HepG2 (cell line): Measurements from ENCODE around the gene PPP4R2. TPM values are rescaled to one million over a fixed set of nuclear protein-coding genes. Genes with fewer than 3 reads are reported as not detected.
A peak's percentile ranks its signal among the peaks of the same experiment; 100 is the strongest.

Experiments used
- ATAC-seq: fragments of 200-7000 bp; cut with Tn5 transposase; 3 replicates; pipeline ENCODE4 v1.9.1; 2020; ENCODE audit warnings: mild to moderate bottlenecking, moderate library complexity
- BruUV-seq: library from RNA; stranded (reverse); fragments of 400-500 nt; replicated peaks from 2 replicates; lab custom pipeline; 2021; lab: Mats Ljungman, UMichigan
- CTCF ChIA-PET: fragments of 300-600 bp; formaldehyde crosslinking; extraction: SDS; loops from one replicate; lab custom pipeline; 2021; ENCODE audit warnings: low total read pairs, inconsistent platforms, low intra/inter-chr PET ratio; lab: Yijun Ruan, JAX
- POLR2A ChIA-PET: fragments of 350-600 bp; sonication (Branson Sonifier 250); formaldehyde crosslinking; loops from one replicate; lab custom pipeline; 2020; ENCODE audit warnings: antibody characterized with exemption, inconsistent platforms; lab: Yijun Ruan, JAX
- DNase-seq: peaks from one replicate; pipeline ENCODE4 v3.0.0-alpha.2; 2015; ENCODE audit warnings: low spot score
- FAIRE-seq: peaks from 3 replicates; lab custom pipeline; 2011; peaks lifted over from hg19 to GRCh38; lab: Jason Lieb, UNC
- H2AFZ ChIP-seq: one replicate; pipeline ENCODE4 v1.6.1; 2011; ENCODE audit warnings: low read length, inconsistent platforms
- H3K27ac ChIP-seq: fragments of 300-600 bp; 3 replicates; pipeline ENCODE4 v1.8.0; 2011; ENCODE audit warnings: mixed run types, mild to moderate bottlenecking, mixed read lengths, low read length, inconsistent platforms; ENCODE audit not compliant: insufficient read depth; ENCODE audit errors: extremely low read length
- H3K27me3 ChIP-seq, 2 experiments: fragments of 200-600 bp in 1 of 2; 2 replicates in 1 of 2; 3 replicates in 1 of 2; pipeline versions ENCODE4 v1.6.0 to v1.8.0; 2011; ENCODE audit warnings: low read length in 2 of 2, mild to moderate bottlenecking in 2 of 2, moderate library complexity in 2 of 2, inconsistent platforms in 1 of 2; ENCODE audit not compliant: insufficient read depth in 2 of 2, control insufficient read depth in 1 of 2
- H3K36me3 ChIP-seq, 2 experiments: fragments of 200-600 bp in 1 of 2; replicated peaks in 1 of 2; 2 replicates in 1 of 2; 3 replicates in 1 of 2; pipeline versions ENCODE4 v1.5.1 to v1.8.0; 2011; ENCODE audit warnings: low read length in 2 of 2, inconsistent platforms in 1 of 2; ENCODE audit not compliant: insufficient read depth in 2 of 2, control insufficient read depth in 1 of 2
- H3K4me1 ChIP-seq: 2 replicates; pipeline ENCODE4 v1.5.1; 2012; ENCODE audit warnings: low read length, inconsistent platforms; ENCODE audit not compliant: insufficient read depth
- H3K4me2 ChIP-seq: 2 replicates; pipeline ENCODE4 v1.6.0; 2011; ENCODE audit warnings: low read depth, low read length, inconsistent platforms
- H3K4me3 ChIP-seq, 3 experiments: fragments of 200-600 bp in 1 of 3; sonication (generic), shearing (Covaris generic) in 1 of 3; replicated peaks in 1 of 3; 2 replicates each; pipeline ENCODE4 v1.5.1; 2011 to 2016; ENCODE audit warnings: low read length in 3 of 3, inconsistent platforms in 2 of 3, low read depth in 2 of 3, mild to moderate bottlenecking in 2 of 3, control low read depth in 1 of 3, mixed read lengths in 1 of 3; ENCODE audit not compliant: insufficient read depth in 1 of 3
- H3K79me2 ChIP-seq: one replicate; pipeline ENCODE4 v1.6.1; 2011; ENCODE audit warnings: low read length, inconsistent platforms; ENCODE audit not compliant: insufficient read depth
- H3K9ac ChIP-seq: 2 replicates; pipeline ENCODE4 v1.6.0; 2011; ENCODE audit warnings: mild to moderate bottlenecking, low read depth, low read length, inconsistent platforms; ENCODE audit not compliant: insufficient read depth
- H3K9me3 ChIP-seq: 2 replicates; pipeline ENCODE4 v1.5.1; 2012; ENCODE audit warnings: mild to moderate bottlenecking, low read length
- H4K20me1 ChIP-seq: 2 replicates; pipeline ENCODE4 v1.6.0; 2011; ENCODE audit warnings: inconsistent platforms, mild to moderate bottlenecking, low read length, moderate library complexity; ENCODE audit not compliant: insufficient read depth
- ISX ChIP-seq: sonication (generic); formaldehyde crosslinking; conservative IDR thresholded peaks from 2 replicates; pipeline ENCODE4 v1.5.0; 2020; ENCODE audit warnings: missing genetic modification reagents
- RBM39 ChIP-seq: fragments of 200-400 bp; formaldehyde crosslinking; IDR thresholded peaks from one replicate; pipeline ENCODE4 v1.6.1; 2018; ENCODE audit warnings: antibody characterized with exemption, mild to moderate bottlenecking, low read depth, low read length; ENCODE audit not compliant: poor library complexity, severe bottlenecking
- RNF2 ChIP-seq: fragments of 450-650 bp; conservative IDR thresholded peaks from 2 replicates; pipeline ENCODE4 v1.6.1; 2016; ENCODE audit warnings: low read depth
- SNAPC2 ChIP-seq: sonication (generic); formaldehyde crosslinking; IDR thresholded peaks from 2 replicates; pipeline ENCODE4 v1.8.1; 2022; ENCODE audit warnings: mild to moderate bottlenecking, missing genetic modification reagents
- SP140L ChIP-seq: sonication (generic); formaldehyde crosslinking; IDR thresholded peaks from 2 replicates; pipeline ENCODE4 v1.4.0; 2020; ENCODE audit warnings: missing genetic modification reagents, borderline replicate concordance
- ZNF10 ChIP-seq: sonication (generic); formaldehyde crosslinking; IDR thresholded peaks from 2 replicates; pipeline ENCODE4 v1.4.0; 2020; ENCODE audit warnings: mild to moderate bottlenecking, low read depth, missing genetic modification reagents, borderline replicate concordance
- ZNF335 ChIP-seq: sonication (generic); formaldehyde crosslinking; IDR thresholded peaks from 2 replicates; pipeline ENCODE4 v1.4.0; 2020; ENCODE audit warnings: missing genetic modification reagents
- in situ Hi-C: cut with HindIII; loops from 2 replicates; pipeline ENCODE4 v1.10.0; 2017; ENCODE audit warnings: low pct_unique_long_range_greater_than_20kb; ENCODE audit not compliant: extremely low pct_ligation_motif_present
- intact Hi-C: fragments of 100-400 bp; cut with micrococcal nuclease; formaldehyde crosslinking; loops from one replicate; pipeline ENCODE4 v1.10.0; 2022; ENCODE audit not compliant: unreplicated experiment
- polyA plus RNA-seq, 8 experiments: library from polyadenylated mRNA; depleted of rRNA in 3 of 8; stranded (reverse) in 7 of 8; unstranded in 1 of 8; fragments of >200 nt; fragmentation: Illumina TruSeq in 4 of 8; extraction: Trizol in 4 of 8; gene quantifications; 2 replicates each; pipeline versions ENCODE4 v1.2.1 to v1.2.3, GENCODE V29; 2011 to 2016; ENCODE audit warnings: low read depth in 4 of 8, missing spikeins in 1 of 8, mixed read lengths in 1 of 8; ENCODE audit not compliant: insufficient read depth in 1 of 8
- total RNA-seq, 5 experiments: library from RNA; depleted of rRNA; stranded (reverse); fragments of >200 nt; fragmentation: Illumina TruSeq; extraction: Trizol; gene quantifications; 2 replicates each; pipeline ENCODE4 v1.2.3, GENCODE V29; 2016; ENCODE audit warnings: low read depth in 1 of 5
- TF ChIP-seq, protein P1 (sequence below): sonication (generic); formaldehyde crosslinking; IDR thresholded peaks from 2 replicates; pipeline ENCODE4 v1.5.0; 2020; ENCODE audit warnings: mild to moderate bottlenecking, missing genetic modification reagents, borderline replicate concordance
- TF ChIP-seq, protein P2 (sequence below): IDR thresholded peaks from 2 replicates; pipeline ENCODE4 v1.6.1; 2016; ENCODE audit warnings: mild to moderate bottlenecking
- TF ChIP-seq, protein P3 (sequence below): sonication (generic); formaldehyde crosslinking; IDR thresholded peaks from 2 replicates; pipeline ENCODE4 v1.8.1; 2022; ENCODE audit warnings: low read depth, mild to moderate bottlenecking, missing genetic modification reagents
- TF ChIP-seq, protein P4 (sequence below): sonication (generic); formaldehyde crosslinking; IDR thresholded peaks from 2 replicates; pipeline ENCODE4 v1.4.0; 2020; ENCODE audit warnings: missing genetic modification reagents, borderline replicate concordance

PPP4R2 gene
- total and polyA plus RNA-seq, 2 of the 13 experiments (the other 11 are each of a cell fraction or from before 2014, with no cell fraction given), result 22.3 to 161 TPM

DNA sequence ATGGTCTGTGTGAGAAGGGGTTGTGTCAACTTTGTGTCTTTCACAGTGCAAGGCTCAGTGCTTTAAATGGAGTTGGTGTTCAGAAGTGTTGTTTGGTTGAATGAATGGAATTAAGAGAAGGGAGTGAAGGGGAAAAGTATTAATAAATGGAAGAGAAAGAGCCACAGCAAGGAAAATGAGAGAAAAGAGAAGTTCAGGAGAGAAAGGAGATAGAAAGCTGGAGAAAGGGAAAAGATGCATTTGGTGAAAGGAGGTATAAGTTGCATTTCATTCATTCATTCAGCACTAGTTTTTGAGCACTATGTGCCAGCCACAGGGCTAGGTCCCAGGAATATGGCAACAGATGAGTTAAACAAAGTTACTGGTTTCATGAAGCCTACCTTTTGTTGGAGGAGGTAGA, 34.3 kb upstream of the PPP4R2 start:
- no peak overlapping the region for H3K9ac ChIP-seq
- H2AFZ ChIP-seq, result no peak overlapping the region
- ChIA-PET CTCF (no interaction called here), POLR2A (interaction anchor here (1.0 to 1.4 kb wide), 2 partner anchors 9 to 11 kb away, joined by 3 to 4 read pairs; no protein-coding TSS in a partner anchor)
- ATAC-seq (no peak), DNase-seq (no peak), FAIRE-seq (no peak)
- H3K4me2 ChIP-seq, result no peak overlapping the region
- BruUV-seq, result no TSS peak
- no peaks in the 10 kb centered on the region for H4K20me1 ChIP-seq
- intact Hi-C loops (no loop called here), in situ Hi-C loops (no loop called here)
- peak overlapping the region; percentile 79 for H3K27ac ChIP-seq
- H3K4me1 ChIP-seq, result peaks cover 90% of the 10 kb centered on the region
- H3K27me3 ChIP-seq, result no peaks in the 10 kb centered on the region
- no peaks in the 10 kb centered on the region for H3K9me3 ChIP-seq
- no peaks in the 10 kb centered on the region for H3K36me3 ChIP-seq
- H3K79me2 ChIP-seq, result no peaks in the 10 kb centered on the region
- H3K4me3 ChIP-seq, result no peak overlapping the region
- TF ChIP-seq, protein P1, sequence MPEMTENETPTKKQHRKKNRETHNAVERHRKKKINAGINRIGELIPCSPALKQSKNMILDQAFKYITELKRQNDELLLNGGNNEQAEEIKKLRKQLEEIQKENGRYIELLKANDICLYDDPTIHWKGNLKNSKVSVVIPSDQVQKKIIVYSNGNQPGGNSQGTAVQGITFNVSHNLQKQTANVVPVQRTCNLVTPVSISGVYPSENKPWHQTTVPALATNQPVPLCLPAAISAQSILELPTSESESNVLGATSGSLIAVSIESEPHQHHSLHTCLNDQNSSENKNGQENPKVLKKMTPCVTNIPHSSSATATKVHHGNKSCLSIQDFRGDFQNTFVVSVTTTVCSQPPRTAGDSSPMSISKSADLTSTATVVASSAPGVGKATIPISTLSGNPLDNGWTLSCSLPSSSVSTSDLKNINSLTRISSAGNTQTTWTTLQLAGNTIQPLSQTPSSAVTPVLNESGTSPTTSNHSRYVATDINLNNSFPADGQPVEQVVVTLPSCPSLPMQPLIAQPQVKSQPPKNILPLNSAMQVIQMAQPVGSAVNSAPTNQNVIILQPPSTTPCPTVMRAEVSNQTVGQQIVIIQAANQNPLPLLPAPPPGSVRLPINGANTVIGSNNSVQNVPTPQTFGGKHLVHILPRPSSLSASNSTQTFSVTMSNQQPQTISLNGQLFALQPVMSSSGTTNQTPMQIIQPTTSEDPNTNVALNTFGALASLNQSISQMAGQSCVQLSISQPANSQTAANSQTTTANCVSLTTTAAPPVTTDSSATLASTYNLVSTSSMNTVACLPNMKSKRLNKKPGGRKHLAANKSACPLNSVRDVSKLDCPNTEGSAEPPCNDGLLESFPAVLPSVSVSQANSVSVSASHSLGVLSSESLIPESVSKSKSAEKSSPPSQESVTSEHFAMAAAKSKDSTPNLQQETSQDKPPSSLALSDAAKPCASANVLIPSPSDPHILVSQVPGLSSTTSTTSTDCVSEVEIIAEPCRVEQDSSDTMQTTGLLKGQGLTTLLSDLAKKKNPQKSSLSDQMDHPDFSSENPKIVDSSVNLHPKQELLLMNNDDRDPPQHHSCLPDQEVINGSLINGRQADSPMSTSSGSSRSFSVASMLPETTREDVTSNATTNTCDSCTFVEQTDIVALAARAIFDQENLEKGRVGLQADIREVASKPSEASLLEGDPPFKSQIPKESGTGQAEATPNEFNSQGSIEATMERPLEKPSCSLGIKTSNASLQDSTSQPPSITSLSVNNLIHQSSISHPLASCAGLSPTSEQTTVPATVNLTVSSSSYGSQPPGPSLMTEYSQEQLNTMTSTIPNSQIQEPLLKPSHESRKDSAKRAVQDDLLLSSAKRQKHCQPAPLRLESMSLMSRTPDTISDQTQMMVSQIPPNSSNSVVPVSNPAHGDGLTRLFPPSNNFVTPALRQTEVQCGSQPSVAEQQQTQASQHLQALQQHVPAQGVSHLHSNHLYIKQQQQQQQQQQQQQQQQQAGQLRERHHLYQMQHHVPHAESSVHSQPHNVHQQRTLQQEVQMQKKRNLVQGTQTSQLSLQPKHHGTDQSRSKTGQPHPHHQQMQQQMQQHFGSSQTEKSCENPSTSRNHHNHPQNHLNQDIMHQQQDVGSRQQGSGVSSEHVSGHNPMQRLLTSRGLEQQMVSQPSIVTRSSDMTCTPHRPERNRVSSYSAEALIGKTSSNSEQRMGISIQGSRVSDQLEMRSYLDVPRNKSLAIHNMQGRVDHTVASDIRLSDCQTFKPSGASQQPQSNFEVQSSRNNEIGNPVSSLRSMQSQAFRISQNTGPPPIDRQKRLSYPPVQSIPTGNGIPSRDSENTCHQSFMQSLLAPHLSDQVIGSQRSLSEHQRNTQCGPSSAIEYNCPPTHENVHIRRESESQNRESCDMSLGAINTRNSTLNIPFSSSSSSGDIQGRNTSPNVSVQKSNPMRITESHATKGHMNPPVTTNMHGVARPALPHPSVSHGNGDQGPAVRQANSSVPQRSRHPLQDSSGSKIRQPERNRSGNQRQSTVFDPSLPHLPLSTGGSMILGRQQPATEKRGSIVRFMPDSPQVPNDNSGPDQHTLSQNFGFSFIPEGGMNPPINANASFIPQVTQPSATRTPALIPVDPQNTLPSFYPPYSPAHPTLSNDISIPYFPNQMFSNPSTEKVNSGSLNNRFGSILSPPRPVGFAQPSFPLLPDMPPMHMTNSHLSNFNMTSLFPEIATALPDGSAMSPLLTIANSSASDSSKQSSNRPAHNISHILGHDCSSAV (CRISPR knock-in tag), result no peak
- TF ChIP-seq RNF2, result no peak
- TF ChIP-seq SNAPC2 (CRISPR knock-in tag), result no peak
- no peak for TF ChIP-seq ISX (CRISPR knock-in tag)
- TF ChIP-seq, protein P2, sequence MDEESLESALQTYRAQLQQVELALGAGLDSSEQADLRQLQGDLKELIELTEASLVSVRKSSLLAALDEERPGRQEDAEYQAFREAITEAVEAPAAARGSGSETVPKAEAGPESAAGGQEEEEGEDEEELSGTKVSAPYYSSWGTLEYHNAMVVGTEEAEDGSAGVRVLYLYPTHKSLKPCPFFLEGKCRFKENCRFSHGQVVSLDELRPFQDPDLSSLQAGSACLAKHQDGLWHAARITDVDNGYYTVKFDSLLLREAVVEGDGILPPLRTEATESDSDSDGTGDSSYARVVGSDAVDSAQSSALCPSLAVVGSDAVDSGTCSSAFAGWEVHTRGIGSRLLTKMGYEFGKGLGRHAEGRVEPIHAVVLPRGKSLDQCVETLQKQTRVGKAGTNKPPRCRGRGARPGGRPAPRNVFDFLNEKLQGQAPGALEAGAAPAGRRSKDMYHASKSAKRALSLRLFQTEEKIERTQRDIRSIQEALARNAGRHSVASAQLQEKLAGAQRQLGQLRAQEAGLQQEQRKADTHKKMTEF (CRISPR knock-in tag), result no peak
- TF ChIP-seq, protein P3, sequence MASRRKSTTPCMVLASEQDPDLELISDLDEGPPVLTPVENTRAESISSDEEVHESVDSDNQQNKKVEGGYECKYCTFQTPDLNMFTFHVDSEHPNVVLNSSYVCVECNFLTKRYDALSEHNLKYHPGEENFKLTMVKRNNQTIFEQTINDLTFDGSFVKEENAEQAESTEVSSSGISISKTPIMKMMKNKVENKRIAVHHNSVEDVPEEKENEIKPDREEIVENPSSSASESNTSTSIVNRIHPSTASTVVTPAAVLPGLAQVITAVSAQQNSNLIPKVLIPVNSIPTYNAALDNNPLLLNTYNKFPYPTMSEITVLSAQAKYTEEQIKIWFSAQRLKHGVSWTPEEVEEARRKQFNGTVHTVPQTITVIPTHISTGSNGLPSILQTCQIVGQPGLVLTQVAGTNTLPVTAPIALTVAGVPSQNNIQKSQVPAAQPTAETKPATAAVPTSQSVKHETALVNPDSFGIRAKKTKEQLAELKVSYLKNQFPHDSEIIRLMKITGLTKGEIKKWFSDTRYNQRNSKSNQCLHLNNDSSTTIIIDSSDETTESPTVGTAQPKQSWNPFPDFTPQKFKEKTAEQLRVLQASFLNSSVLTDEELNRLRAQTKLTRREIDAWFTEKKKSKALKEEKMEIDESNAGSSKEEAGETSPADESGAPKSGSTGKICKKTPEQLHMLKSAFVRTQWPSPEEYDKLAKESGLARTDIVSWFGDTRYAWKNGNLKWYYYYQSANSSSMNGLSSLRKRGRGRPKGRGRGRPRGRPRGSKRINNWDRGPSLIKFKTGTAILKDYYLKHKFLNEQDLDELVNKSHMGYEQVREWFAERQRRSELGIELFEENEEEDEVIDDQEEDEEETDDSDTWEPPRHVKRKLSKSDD (CRISPR knock-in tag), result no peak
- no peak for TF ChIP-seq RBM39
- TF ChIP-seq SP140L (CRISPR knock-in tag), result no peak
- TF ChIP-seq, protein P4, sequence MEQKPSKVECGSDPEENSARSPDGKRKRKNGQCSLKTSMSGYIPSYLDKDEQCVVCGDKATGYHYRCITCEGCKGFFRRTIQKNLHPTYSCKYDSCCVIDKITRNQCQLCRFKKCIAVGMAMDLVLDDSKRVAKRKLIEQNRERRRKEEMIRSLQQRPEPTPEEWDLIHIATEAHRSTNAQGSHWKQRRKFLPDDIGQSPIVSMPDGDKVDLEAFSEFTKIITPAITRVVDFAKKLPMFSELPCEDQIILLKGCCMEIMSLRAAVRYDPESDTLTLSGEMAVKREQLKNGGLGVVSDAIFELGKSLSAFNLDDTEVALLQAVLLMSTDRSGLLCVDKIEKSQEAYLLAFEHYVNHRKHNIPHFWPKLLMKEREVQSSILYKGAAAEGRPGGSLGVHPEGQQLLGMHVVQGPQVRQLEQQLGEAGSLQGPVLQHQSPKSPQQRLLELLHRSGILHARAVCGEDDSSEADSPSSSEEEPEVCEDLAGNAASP (CRISPR knock-in tag), result no peak
- no peak for TF ChIP-seq ZNF335 (CRISPR knock-in tag)
- TF ChIP-seq ZNF10, result no peak
